C4-2B (cell line): ENCODE measurements around the gene MMP20.

Experiments
- ZFX ChIP-seq: fragments of 450-650 bp; IDR thresholded peaks from 2 replicates; pipeline ENCODE4 v1.6.1; 2017
- TF ChIP-seq, protein P1 (sequence below): fragments of 450-650 bp; conservative IDR thresholded peaks from 2 replicates; pipeline ENCODE4 v1.5.1; 2017; ENCODE audit warnings: mild to moderate bottlenecking

DNA sequence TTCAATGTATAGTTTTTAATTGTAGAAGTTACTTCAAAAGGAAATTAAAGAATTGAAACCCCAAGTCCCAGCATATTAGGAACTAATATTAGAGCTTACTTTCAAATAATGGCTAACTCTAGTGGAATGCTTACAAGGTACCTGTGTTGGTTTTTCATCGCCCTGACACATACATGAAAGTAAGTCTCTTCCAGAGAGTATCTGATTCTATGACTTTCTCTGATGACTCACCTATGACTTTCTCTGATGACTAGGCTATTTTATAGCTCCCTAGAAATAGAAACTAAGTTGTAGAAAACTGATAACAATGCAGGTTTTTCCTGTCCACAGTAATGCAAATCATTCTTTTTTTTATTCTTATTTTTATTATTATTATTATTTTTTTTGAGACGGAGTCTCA lies 61.0 kb downstream of the MMP20 start:
- TF ChIP-seq, protein P1, sequence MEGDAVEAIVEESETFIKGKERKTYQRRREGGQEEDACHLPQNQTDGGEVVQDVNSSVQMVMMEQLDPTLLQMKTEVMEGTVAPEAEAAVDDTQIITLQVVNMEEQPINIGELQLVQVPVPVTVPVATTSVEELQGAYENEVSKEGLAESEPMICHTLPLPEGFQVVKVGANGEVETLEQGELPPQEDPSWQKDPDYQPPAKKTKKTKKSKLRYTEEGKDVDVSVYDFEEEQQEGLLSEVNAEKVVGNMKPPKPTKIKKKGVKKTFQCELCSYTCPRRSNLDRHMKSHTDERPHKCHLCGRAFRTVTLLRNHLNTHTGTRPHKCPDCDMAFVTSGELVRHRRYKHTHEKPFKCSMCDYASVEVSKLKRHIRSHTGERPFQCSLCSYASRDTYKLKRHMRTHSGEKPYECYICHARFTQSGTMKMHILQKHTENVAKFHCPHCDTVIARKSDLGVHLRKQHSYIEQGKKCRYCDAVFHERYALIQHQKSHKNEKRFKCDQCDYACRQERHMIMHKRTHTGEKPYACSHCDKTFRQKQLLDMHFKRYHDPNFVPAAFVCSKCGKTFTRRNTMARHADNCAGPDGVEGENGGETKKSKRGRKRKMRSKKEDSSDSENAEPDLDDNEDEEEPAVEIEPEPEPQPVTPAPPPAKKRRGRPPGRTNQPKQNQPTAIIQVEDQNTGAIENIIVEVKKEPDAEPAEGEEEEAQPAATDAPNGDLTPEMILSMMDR, result no peak
- no peak for TF ChIP-seq ZFX
